ENCODE measurements around the gene FAM209A. TPM values are rescaled to one million over a fixed set of nuclear protein-coding genes. Genes with fewer than 3 reads are reported as not detected.
"Not testable (repeated sequence)": the region's sequence is repeated elsewhere in the genome, so short reads cannot be mapped to it uniquely, and the experiment has no call there.

FAM209A gene
- total RNA-seq, 6 experiments from 2014 or later: 0.24 to 0.37 TPM; not detected in 4

DNA sequence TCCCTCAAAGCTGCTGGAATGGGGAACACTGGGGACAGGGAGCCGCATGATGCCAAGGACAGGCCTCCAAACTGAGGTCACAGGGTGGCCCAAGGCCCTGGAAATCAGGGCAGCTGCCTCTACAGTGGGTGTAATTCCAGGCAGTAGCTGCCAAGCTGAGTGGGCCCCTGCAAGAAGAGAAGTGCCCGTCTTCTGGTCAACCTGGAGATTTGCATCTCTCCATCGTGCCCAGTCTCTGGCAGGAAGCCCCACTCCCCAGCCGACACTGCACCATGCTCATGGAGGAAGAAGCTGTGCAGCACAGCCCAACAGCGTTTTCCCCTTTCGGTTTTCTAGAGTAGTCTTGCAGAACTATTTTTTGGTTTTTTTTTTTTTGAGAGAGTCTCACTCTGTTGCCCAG is 2.2 kb upstream of the FAM209A start:
- Histone ChIP-seq H3K4me1 (no peaks in the 10 kb centered on the region), H3K36me3 (peaks cover 0 to 24% (median 17%) of the 10 kb centered on the region in 4 donors), H3K4me3 (no peak overlapping the region), H3K27me3 (no peaks in the 10 kb centered on the region), H3K27ac (no peak overlapping the region), H3K9me3 (no peaks in the 10 kb centered on the region)
- WGBS (ENCODE audit: insufficient coverage, low coverage, low lambda C conversion rate, missing lambda C conversion rate): 78% methylated on average over 3 of the region's 6 CpGs
- no peak for DNase-seq
- TF ChIP-seq POLR2A (IDR thresholded peaks at IDR 0.05): no peak
- TF ChIP-seq, protein P1, sequence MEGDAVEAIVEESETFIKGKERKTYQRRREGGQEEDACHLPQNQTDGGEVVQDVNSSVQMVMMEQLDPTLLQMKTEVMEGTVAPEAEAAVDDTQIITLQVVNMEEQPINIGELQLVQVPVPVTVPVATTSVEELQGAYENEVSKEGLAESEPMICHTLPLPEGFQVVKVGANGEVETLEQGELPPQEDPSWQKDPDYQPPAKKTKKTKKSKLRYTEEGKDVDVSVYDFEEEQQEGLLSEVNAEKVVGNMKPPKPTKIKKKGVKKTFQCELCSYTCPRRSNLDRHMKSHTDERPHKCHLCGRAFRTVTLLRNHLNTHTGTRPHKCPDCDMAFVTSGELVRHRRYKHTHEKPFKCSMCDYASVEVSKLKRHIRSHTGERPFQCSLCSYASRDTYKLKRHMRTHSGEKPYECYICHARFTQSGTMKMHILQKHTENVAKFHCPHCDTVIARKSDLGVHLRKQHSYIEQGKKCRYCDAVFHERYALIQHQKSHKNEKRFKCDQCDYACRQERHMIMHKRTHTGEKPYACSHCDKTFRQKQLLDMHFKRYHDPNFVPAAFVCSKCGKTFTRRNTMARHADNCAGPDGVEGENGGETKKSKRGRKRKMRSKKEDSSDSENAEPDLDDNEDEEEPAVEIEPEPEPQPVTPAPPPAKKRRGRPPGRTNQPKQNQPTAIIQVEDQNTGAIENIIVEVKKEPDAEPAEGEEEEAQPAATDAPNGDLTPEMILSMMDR (IDR thresholded peaks at IDR 0.05): no peak
- no peak for ATAC-seq
- intact Hi-C loops (cut with DNase I): no loop called here

DNA sequence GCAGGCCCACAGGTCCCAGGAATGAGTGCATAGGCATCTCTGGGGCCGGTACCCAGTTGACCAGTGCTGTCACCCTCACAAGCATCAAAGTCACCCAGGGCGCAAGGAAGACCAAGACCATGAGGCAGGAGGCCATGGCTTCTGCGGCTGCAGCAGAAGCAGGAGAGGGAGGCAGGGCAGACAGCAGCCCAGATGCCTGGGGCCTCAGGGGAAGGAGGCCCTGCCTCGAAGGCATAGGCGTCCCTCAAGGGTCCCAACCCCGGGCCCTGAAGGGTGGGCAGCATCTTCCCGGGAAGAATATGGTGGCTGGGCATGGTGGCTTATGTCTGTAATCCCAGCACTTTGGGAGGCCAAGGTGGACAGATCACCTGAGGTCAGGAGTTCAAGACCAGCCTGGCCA is 3.0 kb downstream of the FAM209A start:
- DNase-seq (no peak), ATAC-seq (no peak)
- H3K27me3 ChIP-seq: no peaks in the 10 kb centered on the region
- no peaks in the 10 kb centered on the region for H3K9me3 ChIP-seq
- WGBS (ENCODE audit: insufficient coverage, low coverage, low lambda C conversion rate, missing lambda C conversion rate): 89% methylated on average over 3 of the region's 7 CpGs
- intact Hi-C loops (cut with DNase I): no loop called here
- TF ChIP-seq POLR2A (IDR thresholded peaks at IDR 0.05): no peak
- TF ChIP-seq, protein P1 (IDR thresholded peaks at IDR 0.05): no peak
- H3K36me3 ChIP-seq: no peaks in the 10 kb centered on the region
- no peaks in the 10 kb centered on the region for H3K4me1 ChIP-seq
- H3K4me3 ChIP-seq: no peak overlapping the region
- no peak overlapping the region for H3K27ac ChIP-seq

DNA sequence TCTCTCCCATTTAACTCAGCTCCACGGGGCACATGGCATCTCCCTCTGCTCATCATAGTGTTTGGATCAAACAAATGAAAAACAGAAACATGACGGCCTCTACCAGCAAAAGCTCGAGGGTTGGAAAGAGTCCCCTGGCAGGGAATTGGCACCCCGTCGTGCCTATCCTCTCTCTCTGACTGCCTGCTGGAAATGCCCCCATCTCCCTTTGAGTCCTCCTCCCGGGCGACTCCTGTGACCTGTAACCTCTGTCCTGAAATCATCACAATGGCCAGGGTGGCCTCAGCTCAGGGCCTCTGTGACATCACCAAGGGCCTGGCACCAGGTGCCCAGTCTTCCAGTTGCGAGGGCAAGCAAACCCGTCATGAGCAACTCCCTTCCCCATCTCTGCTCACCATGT is 8.4 kb downstream of the FAM209A start, which contains the start of gene FAM209B:
Gene FAM209B (plus strand): TSS at position 301 of the 400 bp plus-strand sequence. CDS start 96 bp downstream, at position 397.
- H3K27ac ChIP-seq; H3K36me3 ChIP-seq; H3K4me3 ChIP-seq; intact Hi-C loops (cut with DNase I); H3K4me1 ChIP-seq; DNase-seq; H3K27me3 ChIP-seq; H3K9me3 ChIP-seq; ATAC-seq: not testable (repeated sequence)
- 89% methylated on average over 9 of the region's 9 CpGs for WGBS (ENCODE audit: insufficient coverage, low coverage, low lambda C conversion rate, missing lambda C conversion rate)

DNA sequence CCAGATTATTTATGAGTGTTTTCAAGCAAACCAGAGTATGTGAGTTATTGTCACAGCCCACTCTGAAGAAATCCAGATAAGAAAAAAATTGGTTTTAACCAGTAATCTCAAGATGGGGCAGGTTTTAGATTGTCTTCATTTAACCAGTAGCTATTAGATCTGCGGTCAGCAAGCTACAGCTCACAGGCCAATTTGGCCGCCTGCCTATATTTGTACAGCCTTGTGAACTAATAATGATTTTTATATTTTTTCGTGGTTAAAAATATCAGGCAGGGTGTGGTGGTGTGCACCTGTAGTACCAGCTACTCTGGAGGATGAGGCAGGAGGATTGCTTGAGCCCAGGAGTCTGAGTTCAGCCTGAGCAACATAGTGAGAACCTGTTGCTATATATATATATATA is 13.5 kb downstream of the FAM209A start:
- WGBS (ENCODE audit: insufficient coverage, low coverage, low lambda C conversion rate, missing lambda C conversion rate): 71% methylated on average over 3 of the region's 3 CpGs
- H3K27me3 ChIP-seq: no peaks in the 10 kb centered on the region
- intact Hi-C loops (cut with DNase I): no loop called here
- no peak overlapping the region for H3K4me3 ChIP-seq
- ATAC-seq (no peak), DNase-seq (no peak)
- H3K9me3 ChIP-seq: no peaks in the 10 kb centered on the region
- H3K4me1 ChIP-seq: no peaks in the 10 kb centered on the region
- TF ChIP-seq, protein P1 (IDR thresholded peaks at IDR 0.05): no peak
- TF ChIP-seq POLR2A (IDR thresholded peaks at IDR 0.05): no peak
- no peak overlapping the region for H3K27ac ChIP-seq
- H3K36me3 ChIP-seq: no peaks in the 10 kb centered on the region

DNA sequence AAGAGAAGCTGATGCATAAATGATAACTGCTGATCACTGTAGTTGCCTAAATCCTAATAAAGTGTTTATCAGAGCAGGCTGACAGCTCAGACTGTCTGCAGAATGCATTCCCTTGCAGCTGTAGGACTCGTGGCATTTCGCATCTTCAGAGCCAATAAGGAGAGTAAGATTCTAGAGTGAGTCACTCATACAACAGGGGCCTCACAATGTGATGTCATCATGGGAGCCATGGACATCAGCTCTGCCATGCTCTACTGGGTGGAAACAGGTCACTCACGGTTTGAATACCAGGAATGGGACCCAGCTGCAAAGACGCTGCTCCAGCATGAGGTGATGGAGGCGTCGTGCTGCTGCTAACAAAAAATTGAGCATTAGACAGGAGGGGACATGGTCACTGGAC is 15.9 kb downstream of the FAM209A start:
- 66% methylated on average over 5 of the region's 6 CpGs for WGBS (ENCODE audit: insufficient coverage, low coverage, low lambda C conversion rate, missing lambda C conversion rate)
- DNase-seq (no peak), ATAC-seq (no peak)
- no peaks in the 10 kb centered on the region for H3K27me3 ChIP-seq
- no peak overlapping the region for H3K4me3 ChIP-seq
- H3K36me3 ChIP-seq: no peaks in the 10 kb centered on the region
- intact Hi-C loops (cut with DNase I): loop anchor here in 1 of 2 donors (10.0 kb wide), 1 partner anchor 434 kb away; no protein-coding TSS in a partner anchor
- TF ChIP-seq POLR2A (IDR thresholded peaks at IDR 0.05): no peak
- TF ChIP-seq, protein P1 (IDR thresholded peaks at IDR 0.05): no peak
- H3K27ac ChIP-seq: no peak overlapping the region
- no peaks in the 10 kb centered on the region for H3K9me3 ChIP-seq
- no peaks in the 10 kb centered on the region for H3K4me1 ChIP-seq
